GM18867 (cell line): Measurements from ENCODE around the gene SNX20.

ENCODE experiments used
- ATAC-seq: cut with Tn5 transposase; IDR thresholded peaks from one replicate; pipeline ENCODE4 v1.9.1; 2021; ENCODE audit warnings: mild to moderate bottlenecking, moderate library complexity; ENCODE audit not compliant: unreplicated experiment

The SNX20 gene, protein sequence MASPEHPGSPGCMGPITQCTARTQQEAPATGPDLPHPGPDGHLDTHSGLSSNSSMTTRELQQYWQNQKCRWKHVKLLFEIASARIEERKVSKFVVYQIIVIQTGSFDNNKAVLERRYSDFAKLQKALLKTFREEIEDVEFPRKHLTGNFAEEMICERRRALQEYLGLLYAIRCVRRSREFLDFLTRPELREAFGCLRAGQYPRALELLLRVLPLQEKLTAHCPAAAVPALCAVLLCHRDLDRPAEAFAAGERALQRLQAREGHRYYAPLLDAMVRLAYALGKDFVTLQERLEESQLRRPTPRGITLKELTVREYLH

DNA sequence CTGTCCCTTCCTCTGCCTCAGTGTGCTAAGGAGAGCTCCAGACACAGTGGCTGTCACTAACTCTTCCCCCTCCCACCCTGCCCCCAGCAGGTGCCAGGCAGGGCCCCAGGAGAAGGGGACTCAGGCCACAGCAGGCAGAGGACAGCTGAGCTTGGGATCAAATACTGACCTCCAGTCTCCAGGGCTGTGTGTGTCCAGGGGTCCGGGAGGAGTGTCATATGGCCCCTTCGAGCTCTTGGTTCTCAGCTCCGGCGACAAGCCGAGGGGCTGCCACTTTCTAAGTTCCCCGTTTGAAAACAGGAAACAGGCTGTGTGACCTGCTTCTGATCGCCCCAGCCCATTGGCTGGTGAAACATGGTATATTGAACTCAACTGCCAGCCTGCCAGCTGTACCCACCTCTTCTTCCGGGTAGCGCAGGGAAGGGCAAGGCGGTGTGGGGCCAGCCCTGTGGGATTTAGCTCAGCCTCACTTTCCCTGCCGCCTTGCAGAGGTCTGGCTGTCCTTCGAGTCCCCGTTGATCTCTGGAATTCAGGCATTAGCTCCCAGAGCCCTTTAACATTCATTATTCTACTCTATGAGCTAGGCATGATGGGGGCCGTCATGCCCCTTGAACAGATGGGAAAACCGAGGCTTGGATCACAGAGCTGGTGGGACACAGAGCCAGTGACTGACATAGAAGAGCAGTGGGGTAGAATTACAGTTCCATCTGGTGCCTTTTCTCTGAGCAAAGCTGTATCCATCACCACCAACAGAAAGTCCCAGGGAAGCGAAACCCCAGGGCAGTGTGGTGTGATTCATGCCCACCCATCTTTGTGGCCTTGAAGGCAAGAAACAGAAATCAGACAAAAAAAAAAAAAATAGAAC is at the start of gene SNX20:
TSS of gene SNX20 (minus strand) at position 292 of the 865 bp plus-strand sequence. CDS start 3,786 bp downstream, outside the sequence.
- peak; percentile 75 for ATAC-seq

DNA sequence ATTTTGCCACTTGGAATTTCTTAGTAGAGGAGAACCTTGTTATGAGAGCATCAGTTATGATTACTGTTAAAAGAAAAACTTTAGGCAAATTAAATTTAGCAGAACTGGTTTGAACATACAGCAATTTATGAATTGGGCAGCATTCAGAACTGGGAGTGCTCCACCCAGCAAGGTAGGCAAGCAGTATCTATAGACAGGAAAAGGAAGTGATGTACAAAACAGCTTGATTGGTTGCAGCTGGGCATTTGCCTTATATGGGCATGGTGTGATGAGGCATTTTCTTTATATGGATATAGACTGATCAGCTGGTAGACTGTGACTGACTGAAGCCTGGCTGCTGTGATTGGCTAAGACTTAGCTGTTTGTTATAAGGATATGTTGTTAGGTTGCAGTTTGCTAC is 43.2 kb upstream of the SNX20 start:
- ATAC-seq: no peak

DNA sequence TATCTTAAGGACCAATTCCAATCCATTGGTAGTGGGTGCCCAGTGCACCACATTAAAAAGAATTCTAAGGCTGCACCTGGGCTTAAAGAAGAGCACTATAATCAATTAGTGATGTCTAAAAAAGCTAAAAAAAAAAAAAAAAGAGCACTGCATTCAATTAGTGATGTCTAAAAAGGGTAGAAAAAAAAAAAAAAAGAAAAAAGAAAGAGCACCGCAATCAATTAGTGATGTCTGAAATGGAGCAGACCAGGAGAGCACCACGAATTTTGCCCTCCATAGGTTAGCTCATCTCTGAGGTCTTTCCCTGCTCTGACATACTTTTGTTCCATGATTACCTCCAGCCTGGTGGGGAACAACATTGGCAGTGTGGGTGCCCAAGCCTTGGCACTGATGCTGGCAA is 41.8 kb upstream of the SNX20 start:
- ATAC-seq: no peak

DNA sequence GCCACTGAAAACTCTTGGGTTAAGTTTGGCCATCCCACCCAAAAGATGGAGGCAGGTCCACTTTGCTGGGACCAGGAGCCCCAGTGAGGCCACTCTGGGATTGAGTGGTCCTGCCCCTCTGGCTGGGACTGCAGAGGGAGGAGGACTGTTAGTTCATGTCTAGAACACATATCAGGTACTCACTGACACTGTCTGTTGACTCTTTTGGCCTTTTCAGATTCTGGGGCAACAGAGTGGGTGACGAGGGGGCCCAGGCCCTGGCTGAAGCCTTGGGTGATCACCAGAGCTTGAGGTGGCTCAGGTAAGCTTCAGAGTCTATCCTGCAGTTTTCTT is 41.3 kb upstream of the SNX20 start:
- ATAC-seq: no peak

DNA sequence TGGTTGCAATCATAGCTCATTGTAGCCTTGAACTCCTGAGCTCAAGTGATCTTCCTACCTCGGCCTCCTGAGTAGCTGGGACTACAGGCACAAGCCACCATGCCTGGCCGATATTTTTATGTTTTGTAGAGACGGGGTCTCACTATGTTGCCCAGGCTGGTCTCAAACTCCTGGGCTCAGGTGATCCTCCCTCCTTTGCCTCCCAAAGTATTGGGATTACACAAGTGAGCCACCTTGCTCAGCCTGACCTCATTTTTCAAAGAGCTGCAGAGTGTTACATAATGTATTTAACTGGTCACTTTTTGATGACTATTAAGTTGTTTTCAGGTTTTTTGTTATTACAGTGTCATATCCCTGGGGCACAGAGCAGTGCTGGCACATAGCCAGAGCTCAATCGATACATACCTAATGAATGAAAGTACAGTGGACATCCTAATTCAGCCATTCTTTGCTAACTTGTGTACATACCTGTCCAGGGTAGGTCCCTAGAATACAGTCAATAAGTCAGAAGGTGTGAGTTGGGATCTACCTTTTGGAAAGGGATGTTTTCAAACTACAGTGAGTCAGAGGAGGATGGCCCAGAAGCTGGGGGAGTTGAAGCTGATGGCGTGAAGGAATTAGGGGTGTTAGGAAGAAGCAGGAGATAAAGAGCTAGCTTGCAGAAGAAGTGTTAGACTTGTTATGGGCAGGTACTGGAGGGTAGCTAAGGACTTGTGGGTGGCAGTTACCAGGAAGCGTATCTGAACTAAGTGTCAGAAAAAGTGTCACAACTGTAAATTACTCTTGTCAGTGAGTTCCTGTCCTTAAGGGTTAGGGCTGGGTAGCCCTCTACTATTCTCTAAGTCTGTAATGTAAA is 40.7 kb upstream of the SNX20 start:
- no peak for ATAC-seq

DNA sequence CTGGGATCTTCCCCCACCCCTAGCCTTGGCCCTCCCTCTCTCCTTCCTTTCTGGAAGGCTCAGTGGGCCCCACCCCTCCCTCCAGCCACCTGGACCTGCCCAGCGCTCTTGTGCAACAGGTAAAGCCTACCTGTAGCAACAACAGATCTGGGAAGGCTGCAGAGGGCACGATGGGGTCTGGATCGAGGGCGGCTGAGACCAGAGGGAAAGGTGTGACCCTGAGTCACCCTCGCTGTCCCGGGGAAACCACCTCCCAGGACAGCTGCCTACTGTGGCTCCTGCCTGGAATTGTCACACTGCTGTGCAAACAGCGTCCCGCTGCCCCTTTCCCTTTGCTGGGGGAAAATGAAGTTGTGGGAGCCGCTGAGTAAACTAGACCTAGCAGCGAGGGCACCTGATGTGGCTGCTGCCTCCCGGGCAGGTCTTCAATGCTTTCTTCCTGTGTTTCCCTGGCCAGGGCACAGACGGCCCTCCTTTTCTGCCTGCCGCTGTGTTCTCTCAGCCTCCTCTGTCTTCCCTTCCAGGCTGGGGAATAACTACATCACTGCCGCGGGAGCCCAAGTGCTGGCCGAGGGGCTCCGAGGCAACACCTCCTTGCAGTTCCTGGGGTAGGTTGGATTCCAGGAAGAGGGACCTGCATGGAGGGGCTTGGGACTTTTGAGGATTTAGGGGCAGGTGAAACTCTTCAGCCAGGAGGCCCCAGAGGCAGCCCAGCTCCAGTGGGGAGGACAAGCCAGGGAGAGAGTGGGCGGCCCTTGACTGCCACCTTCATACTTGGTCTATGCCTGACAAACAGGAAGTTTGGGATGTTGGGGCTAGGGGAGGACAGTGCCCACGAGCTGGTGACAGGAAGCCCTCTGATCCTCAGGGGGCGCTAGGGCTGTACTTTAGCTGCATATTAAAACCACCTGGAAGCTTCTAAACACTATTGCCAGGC is 38.6 kb upstream of the SNX20 start:
- no peak for ATAC-seq

DNA sequence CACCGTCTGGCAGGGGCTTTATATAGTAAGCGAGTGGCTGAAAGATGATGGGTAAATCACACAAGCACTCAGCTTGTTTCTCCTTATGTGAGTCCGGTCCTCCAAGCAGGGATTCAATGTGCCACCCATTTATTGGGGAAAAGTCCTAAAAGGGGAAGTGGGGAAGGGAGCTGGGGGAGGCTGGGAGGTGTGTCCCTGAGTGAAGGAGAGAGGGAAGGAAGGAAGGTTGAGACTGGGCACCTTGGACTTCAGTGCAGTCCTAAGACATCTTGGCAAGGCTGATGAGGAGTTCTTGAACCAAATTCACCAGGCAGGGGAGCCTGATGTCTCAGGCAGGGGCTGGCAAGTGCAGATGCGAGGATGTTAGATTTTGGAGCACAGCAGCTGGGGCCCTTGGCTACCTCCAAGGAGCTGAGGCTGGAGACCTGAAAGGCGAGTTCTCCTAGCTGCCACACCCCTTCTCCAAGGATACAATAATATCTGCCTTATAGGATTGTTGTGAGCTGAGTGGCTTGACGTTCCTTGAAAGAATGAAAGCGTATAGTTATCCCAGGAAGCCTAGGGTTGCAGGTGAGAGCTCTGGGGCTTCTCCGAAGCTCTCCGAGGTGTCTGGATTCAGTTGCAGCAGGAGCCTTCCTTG is 37.8 kb upstream of the SNX20 start:
- no peak for ATAC-seq

DNA sequence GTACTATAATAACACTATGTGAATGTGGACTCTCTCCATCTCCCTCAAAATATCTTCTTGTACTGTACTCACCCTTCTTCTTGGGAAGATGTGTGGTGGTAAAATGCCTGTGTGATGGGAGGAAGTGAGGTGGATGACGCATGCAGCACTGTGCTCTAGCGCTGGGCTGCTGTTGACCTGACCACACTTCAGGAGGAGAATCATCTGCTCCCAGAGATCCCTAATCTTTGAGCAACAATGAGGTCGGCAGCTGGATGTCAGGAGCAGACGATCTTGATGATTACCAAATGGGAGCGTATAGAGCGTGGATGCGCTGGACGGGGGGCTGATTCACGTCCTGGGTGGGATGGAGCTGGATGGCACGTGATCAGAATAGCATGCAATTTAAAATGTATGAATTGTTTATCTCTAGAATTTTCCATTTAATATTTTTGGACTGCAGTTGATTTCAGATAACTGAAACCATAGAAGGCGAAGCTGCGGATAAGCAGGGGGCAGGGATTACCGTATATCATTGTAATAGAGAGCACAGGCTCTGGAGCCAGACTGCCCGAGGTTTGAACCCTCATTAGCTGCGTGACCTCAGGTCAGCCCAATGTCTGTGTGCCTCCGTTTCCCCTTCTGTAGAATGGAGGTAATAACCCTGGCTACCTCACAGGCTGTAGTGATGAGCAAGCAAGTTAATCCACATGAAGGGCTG is 37.1 kb upstream of the SNX20 start:
- ATAC-seq: no peak

DNA sequence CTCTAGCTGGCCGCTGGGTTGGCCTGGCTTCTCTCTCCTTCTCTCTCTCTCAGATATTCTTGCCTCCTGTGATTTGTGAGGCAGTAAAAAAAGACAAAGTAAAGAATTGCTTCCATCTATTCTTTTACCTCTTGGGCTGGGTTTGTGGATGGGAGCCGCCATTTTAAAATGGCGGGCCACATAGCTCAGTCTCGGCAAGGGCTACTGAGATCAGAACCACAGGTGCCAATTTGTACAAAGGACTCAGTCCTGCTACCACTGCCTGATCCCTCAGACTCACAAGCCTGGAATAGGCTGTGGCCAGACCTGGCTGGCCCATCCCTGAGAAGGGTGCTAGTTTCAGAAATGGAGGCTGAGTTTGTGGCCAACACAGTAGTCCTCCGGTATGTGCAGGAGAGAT is 36.4 kb upstream of the SNX20 start:
- ATAC-seq: no peak

DNA sequence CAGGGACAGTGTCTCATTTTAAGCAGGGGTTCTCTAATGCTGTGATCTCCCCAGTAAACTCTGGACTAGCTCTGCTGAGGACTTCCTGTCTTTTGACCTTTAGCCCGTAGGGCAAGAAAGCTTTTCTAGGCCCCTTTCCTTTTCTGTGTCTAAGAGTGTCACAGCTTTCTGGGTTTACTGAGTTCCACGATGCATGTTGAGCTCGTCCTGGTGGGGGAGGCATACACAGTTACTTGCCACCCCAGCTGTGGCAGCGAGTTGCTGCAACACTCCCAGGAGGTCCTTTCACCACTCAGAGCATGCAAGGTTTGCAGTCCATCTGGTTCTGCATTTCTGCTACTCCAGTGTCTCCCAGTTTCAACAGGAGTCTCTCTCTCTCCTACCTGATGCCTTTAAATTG is 36.0 kb upstream of the SNX20 start:
- ATAC-seq: no peak

DNA sequence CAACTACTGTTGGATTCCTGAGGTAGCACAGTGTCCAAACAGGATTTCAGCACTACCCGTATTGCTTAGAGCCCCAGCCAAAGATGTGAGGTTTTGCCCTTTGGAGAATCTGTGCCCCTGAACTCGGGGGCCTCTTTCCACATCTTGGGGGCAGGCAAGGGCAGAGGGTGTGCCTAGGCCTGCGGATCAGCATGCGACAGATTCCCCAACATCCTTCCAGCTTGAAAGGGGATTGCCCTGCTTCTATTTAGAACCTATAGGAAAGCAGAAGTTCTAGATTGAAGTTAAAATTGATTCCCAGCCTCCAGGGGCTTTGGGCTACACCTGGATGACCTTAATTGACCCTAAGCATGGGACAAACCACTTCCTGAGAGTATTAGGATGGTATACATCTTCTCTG is 31.8 kb upstream of the SNX20 start:
- ATAC-seq: no peak

DNA sequence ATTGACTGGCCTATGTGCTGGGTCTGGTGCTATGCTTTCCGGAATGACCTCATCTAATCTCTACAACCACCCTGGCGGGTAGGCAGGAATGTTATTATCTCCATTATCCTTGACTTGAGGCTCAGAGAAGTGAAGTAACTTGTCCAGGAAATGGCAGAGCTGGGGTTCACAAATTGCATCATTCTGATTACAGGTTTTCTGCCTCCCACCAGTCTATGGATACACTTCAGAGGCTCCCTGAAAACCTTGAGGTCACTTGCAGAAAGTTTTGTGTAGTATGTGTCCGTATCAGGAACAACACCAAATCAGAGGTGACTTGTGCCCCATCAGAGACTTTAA is 31.4 kb upstream of the SNX20 start:
- ATAC-seq: no peak

DNA sequence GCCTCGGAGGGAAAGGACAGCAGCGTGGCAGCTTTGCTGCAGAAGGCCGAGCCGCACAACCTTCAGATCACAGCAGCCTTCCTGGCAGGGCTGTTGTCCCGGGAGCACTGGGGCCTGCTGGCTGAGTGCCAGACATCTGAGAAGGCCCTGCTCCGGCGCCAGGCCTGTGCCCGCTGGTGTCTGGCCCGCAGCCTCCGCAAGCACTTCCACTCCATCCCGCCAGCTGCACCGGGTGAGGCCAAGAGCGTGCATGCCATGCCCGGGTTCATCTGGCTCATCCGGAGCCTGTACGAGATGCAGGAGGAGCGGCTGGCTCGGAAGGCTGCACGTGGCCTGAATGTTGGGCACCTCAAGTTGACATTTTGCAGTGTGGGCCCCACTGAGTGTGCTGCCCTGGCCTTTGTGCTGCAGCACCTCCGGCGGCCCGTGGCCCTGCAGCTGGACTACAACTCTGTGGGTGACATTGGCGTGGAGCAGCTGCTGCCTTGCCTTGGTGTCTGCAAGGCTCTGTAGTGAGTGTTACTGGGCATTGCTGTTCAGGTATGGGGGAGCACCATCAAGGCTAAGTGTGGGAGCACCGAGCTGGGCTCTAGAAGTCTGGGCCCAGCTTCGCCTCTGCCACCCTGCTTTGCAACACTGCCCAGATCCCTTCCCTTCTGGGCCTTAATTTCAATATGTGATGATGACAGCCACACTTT is 30.9 kb upstream of the SNX20 start:
- no peak for ATAC-seq

DNA sequence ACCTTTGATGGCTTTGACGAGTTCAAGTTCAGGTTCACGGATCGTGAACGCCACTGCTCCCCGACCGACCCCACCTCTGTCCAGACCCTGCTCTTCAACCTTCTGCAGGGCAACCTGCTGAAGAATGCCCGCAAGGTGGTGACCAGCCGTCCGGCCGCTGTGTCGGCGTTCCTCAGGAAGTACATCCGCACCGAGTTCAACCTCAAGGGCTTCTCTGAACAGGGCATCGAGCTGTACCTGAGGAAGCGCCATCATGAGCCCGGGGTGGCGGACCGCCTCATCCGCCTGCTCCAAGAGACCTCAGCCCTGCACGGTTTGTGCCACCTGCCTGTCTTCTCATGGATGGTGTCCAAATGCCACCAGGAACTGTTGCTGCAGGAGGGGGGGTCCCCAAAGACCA is 29.9 kb upstream of the SNX20 start:
- ATAC-seq: no peak

DNA sequence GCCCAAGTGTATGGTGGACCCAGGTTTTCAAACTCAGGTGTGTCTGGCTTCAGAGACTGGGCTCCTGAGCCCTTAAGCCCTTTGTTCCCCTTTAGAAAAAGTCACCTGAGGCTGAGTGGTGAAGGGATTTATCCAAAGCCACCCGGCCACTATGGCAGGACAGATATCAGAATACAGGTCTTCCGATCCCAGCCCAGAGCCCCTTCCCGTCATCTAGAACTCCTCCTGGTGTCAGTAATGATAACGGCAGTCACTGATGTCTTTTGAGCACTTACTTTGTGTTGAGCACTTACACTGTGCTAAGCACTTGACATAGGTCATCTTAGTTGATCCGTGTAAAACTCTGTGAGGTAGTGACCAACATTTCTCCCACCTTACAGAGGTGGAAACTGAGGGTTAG is 28.9 kb upstream of the SNX20 start:
- ATAC-seq: no peak

DNA sequence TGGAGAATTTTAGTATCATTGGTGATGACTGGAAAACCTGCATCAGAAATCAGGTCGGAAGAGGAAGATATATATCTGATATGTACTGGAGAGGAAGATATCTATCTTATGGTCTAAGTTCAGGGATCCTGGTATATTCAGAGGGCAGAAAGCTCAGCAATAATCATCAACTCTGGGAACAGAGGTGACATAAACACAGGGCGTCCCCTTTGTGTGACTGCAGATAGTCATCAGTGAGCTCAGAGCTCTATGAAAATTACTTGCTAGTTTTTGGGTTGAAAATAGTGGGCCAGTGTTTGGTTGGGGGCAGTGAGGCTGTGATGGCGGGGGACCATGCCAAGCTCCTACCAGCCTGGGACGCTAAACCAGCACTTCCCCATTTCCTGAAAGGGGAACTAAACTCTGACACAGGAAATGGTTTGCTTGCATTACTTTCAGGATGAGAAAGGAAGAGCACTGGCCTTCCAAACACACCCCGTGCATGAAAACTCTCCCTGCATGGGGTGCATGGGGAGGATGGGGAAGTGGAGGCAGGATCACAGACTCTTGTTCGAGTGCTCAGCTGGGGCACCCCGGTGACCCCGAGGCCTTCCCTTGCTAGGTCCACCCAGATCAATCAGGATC is 28.1 kb upstream of the SNX20 start:
- no peak for ATAC-seq

DNA sequence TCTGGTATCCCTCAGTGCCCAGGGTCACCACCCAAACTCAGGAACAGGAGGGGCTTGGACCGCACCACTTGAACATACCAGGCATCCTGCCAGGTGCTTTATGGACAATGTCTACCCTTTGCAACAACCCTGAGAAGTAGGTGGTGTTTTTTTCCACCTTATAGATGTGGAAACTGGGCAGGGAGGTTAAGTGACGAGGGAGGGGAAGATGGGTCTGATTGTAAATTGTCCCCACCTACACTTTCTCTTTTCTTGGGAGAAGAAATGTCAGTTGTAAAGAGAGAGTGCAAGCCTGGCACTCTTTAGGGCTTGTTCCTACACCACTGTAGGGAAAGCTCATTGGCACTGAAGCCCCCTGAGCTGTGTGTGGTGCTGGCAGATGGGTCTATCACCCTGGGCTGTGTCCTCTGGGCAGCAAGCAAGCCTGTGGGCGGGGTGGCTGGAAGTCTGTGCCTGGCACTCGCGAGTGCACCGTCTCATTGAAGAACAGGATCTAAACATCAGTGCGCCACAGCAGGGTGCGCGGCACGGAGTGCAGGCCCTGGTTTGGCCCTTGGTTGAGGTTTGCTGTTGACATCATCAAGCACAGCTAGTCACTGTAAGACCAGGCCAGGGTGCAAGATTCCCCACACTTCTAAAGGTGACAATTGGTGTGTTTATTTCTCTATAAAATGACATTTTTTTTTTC is 27.4 kb upstream of the SNX20 start:
- ATAC-seq: no peak

DNA sequence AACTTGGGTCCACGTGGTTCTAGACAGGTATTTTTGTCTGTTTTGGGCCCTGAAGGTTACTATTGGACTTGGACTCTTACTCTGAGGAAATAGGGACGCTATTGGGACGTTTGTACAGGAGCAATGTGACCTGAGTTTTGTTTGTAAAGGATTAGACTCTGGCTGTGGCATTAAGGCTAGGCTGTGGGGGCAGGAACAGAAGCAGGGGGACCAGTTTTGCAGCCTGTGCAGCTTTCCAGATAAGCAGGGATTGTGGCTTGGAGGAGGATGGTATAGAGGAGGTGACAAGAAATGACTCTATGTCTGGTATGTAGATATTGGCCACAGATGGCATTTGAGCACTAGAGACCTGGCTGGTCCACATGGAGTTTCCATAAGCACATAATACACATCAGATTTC is 25.1 kb upstream of the SNX20 start:
- no peak for ATAC-seq
